ENCODE measurements around the gene ATP6AP1.

ATP6AP1 gene

DNA sequence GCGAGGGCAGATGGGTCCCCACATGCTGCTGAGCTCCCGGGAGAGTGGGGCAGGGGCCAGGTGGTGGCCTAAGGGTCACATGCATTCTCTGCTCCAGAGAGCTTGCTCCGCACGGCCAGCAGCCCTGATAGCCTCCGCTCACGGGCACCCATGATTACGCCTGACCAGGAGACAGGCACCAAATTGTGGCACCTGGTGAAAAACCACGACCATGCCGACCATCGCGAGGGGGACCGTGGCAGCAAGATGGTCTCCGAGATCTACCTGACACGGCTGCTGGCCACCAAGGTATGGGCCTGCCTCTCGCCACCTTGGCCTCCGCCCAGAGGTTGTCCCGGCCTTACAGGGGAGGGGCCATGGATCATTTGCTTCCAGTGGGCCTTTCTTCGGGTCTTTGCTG, 41.4 kb downstream of the ATP6AP1 start:
- no peak for TF ChIP-seq CTCF (IDR thresholded peaks at IDR 0.05; ENCODE audit: insufficient read depth, low read depth, low read length, missing control alignments)
- H3K4me3 ChIP-seq (ENCODE audit: low read length) = no peak overlapping the region
- no peak for DNase-seq (ENCODE audit: low read depth)

DNA sequence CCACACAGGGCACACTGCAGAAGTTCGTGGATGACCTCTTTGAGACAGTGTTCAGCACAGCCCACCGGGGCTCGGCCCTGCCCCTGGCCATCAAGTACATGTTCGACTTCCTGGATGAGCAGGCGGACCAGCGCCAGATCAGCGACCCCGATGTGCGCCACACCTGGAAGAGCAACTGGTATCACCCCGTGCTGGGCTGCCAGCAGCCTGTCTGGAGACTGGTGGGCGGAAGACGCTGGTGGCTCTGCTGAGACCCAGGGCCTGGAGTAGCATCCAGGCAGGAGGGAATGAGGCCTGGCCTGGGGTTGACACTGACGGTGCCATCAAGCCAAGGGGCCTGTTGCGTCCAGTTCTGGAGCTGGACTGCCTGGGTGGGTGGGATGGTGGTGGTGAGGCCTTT, 42.0 kb downstream of the ATP6AP1 start:
- DNase-seq (ENCODE audit: low read depth) = no peak
- no peak for TF ChIP-seq CTCF (IDR thresholded peaks at IDR 0.05; ENCODE audit: insufficient read depth, low read depth, low read length, missing control alignments)
- no peak overlapping the region for H3K4me3 ChIP-seq (ENCODE audit: low read length)

- DNase-seq (ENCODE audit: low read depth) = no peak
- no peak for TF ChIP-seq CTCF (IDR thresholded peaks at IDR 0.05; ENCODE audit: insufficient read depth, low read depth, low read length, missing control alignments)
- no peak overlapping the region for H3K4me3 ChIP-seq (ENCODE audit: low read length)
Observed at GRCh38 chrX:154470914-154471568, 42.6 kb downstream of the ATP6AP1 start.

- no peak for TF ChIP-seq CTCF (IDR thresholded peaks at IDR 0.05; ENCODE audit: insufficient read depth, low read depth, low read length, missing control alignments)
- no peak for DNase-seq (ENCODE audit: low read depth)
- no peak overlapping the region for H3K4me3 ChIP-seq (ENCODE audit: low read length)
Observed at GRCh38 chrX:154471839-154472684, 43.6 kb downstream of the ATP6AP1 start.

GRCh38 chrX:154472685-154473632, 44.5 kb downstream of the ATP6AP1 start:
- H3K4me3 ChIP-seq (ENCODE audit: low read length) = no peak overlapping the region
- no peak for TF ChIP-seq CTCF (IDR thresholded peaks at IDR 0.05; ENCODE audit: insufficient read depth, low read depth, low read length, missing control alignments)
- DNase-seq (ENCODE audit: low read depth) = no peak

- DNase-seq (ENCODE audit: low read depth) = no peak
- no peak for TF ChIP-seq CTCF (IDR thresholded peaks at IDR 0.05; ENCODE audit: insufficient read depth, low read depth, low read length, missing control alignments)
- H3K4me3 ChIP-seq (ENCODE audit: low read length) = no peak overlapping the region
Observed at GRCh38 chrX:154473683-154474082, 45.2 kb downstream of the ATP6AP1 start.

Measured in epithelial cell of esophagus (primary cell).